AG10803 (cell line): ENCODE measurements around the gene ZNF521.
A peak's percentile ranks its signal among the peaks of the same experiment; 100 is the strongest.

ENCODE experiments used
- DNase-seq: peaks from one replicate; pipeline ENCODE4 v3.0.0; 2010; ENCODE audit warnings: low read depth
- H3K4me3 ChIP-seq: 2 replicates; pipeline ENCODE4 v1.5.1; 2011; ENCODE audit warnings: mild to moderate bottlenecking, low read length, control low read depth
- TF ChIP-seq, protein P1 (sequence below): conservative IDR thresholded peaks from 2 replicates; pipeline ENCODE4 v1.5.1; 2011; ENCODE audit warnings: mild to moderate bottlenecking, low read length, control low read depth, inconsistent platforms

Gene ZNF521

DNA sequence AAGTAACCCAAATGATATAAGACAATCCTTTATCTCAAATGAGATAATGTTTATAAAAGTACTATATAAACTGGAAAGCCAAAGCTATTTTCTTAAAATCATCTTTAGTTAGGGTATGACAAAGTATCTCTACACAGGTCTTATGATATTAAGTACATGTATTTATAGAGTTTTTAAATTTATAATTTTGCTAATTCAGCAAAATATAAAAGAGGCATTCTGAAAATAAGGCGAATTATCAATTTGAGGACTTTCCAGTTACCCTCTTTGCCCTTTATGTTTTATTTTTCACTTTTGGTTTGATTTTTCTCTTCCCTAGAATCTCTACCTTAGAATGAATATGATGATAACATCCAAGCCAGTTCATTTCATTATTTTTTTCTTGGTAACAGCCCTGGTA lies 115.2 kb downstream of the ZNF521 start:
- DNase-seq, result no peak
- H3K4me3 ChIP-seq, result no peak overlapping the region
- TF ChIP-seq, protein P1, sequence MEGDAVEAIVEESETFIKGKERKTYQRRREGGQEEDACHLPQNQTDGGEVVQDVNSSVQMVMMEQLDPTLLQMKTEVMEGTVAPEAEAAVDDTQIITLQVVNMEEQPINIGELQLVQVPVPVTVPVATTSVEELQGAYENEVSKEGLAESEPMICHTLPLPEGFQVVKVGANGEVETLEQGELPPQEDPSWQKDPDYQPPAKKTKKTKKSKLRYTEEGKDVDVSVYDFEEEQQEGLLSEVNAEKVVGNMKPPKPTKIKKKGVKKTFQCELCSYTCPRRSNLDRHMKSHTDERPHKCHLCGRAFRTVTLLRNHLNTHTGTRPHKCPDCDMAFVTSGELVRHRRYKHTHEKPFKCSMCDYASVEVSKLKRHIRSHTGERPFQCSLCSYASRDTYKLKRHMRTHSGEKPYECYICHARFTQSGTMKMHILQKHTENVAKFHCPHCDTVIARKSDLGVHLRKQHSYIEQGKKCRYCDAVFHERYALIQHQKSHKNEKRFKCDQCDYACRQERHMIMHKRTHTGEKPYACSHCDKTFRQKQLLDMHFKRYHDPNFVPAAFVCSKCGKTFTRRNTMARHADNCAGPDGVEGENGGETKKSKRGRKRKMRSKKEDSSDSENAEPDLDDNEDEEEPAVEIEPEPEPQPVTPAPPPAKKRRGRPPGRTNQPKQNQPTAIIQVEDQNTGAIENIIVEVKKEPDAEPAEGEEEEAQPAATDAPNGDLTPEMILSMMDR, result no peak

GRCh38 chr18:25235401-25236042 lies 116.4 kb downstream of the ZNF521 start:
- DNase-seq, result no peak
- TF ChIP-seq, protein P1, result no peak
- no peak overlapping the region for H3K4me3 ChIP-seq

- no peak overlapping the region for H3K4me3 ChIP-seq
- TF ChIP-seq, protein P1, result no peak
- DNase-seq, result no peak
Measured at GRCh38 chr18:25234740-25235345, 117.1 kb downstream of the ZNF521 start.

DNA sequence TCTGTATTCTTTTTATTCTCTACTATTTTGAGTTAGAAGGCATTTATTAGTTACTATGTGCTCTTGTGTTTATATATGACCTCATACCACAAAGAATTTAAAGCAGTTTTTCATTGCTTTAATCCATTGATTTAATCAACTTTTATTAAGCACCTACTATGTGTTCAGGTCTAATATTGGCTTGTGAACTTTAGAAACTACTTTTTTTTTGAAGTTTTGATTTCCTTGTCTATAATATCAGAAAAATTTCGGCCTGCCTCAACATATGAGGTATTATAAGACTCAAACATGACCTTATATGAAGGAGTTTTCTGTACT lies 117.7 kb downstream of the ZNF521 start:
- no peak for DNase-seq
- peak overlapping the region; percentile 21 for H3K4me3 ChIP-seq
- TF ChIP-seq, protein P1, result no peak

- TF ChIP-seq, protein P1, result no peak
- peak overlapping the region; percentile 21 for H3K4me3 ChIP-seq
- peak; percentile 84 for DNase-seq
Measured at GRCh38 chr18:25233528-25234321, 118.2 kb downstream of the ZNF521 start.

DNA sequence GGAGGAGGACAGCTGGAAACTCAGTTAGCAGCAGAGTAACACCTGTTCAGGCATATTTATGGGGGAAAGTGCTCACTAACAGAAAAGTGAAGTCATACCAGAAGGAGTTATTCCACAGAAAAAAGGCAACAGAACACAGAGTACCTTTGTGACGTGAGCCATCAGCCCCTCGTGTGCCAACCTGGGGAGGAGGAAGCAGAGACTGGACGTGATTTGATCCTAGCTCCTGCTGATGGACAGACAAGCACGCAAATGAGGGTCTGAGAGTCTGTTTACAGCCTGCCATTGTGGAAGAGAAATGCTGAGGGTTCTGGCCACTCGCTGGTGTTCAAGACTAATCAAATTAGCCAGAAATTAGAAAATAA lies 120.7 kb downstream of the ZNF521 start:
- DNase-seq, result no peak
- peak overlapping the region; percentile 20; the same call in 1 of the 2 replicates for H3K4me3 ChIP-seq
- TF ChIP-seq, protein P1, result no peak
